HG03558 (cell line): ENCODE measurements around the gene PEAK3.

Source experiments
- ATAC-seq: cut with Tn5 transposase; IDR thresholded peaks from one replicate; pipeline ENCODE4 v1.9.1; 2021; ENCODE audit warnings: moderate number of reproducible peaks; ENCODE audit not compliant: unreplicated experiment; ENCODE audit errors: extremely low read depth

PEAK3 gene

GRCh38 chr19:2228157-2229030, 53.6 kb downstream of the PEAK3 start:
- ATAC-seq, result no peak

GRCh38 chr19:2227415-2228156, 54.4 kb downstream of the PEAK3 start:
- no peak for ATAC-seq

GRCh38 chr19:2226840-2227360, 55.1 kb downstream of the PEAK3 start:
- no peak for ATAC-seq

- ATAC-seq, result no peak
Measured at GRCh38 chr19:2226051-2226839, 55.7 kb downstream of the PEAK3 start.

- ATAC-seq, result no peak
Measured at GRCh38 chr19:2225415-2226050, 56.4 kb downstream of the PEAK3 start.

- ATAC-seq, result no peak
Measured at GRCh38 chr19:2224754-2225349, 57.1 kb downstream of the PEAK3 start.
